Ectodermal cell (in vitro differentiated cells): ENCODE measurements around the gene POU2F2.

Experiments used
- H3K27ac ChIP-seq: 2 replicates; pipeline ENCODE4 v1.7.0; 2013; ENCODE audit warnings: mild to moderate bottlenecking, low read depth, low read length; ENCODE audit not compliant: insufficient read depth, poor library complexity, severe bottlenecking
- H3K27me3 ChIP-seq: 2 replicates; pipeline ENCODE4 v1.7.0; 2013; ENCODE audit warnings: mild to moderate bottlenecking, low read length; ENCODE audit not compliant: insufficient read depth, control insufficient read depth, poor library complexity, severe bottlenecking
- H3K36me3 ChIP-seq: one replicate; pipeline ENCODE4 v1.7.0; 2013; ENCODE audit warnings: low read length; ENCODE audit not compliant: control insufficient read depth, insufficient read depth
- H3K4me1 ChIP-seq: one replicate; pipeline ENCODE4 v1.7.0; 2013; ENCODE audit warnings: low read length; ENCODE audit not compliant: control insufficient read depth, insufficient read depth
- H3K4me3 ChIP-seq: 2 replicates; pipeline ENCODE4 v1.7.0; 2013; ENCODE audit warnings: low read depth, low read length, control low read depth; ENCODE audit not compliant: insufficient read depth
- H3K9me3 ChIP-seq: 2 replicates; pipeline ENCODE4 v1.7.0; 2013; ENCODE audit warnings: mild to moderate bottlenecking, low read length, moderate library complexity; ENCODE audit not compliant: control insufficient read depth
- WGBS, 2 experiments: methylation state at CpG; one replicate each; pipeline ENCODE4 v1.1.7; 2013; ENCODE audit warnings: missing lambda C conversion rate in 2 of 2; 5-methylcytosine and 5-hydroxymethylcytosine counted together

The POU2F2 gene

GRCh38 chr19:42091742-42092141, 40.5 kb downstream of the POU2F2 start:
- Histone ChIP-seq H3K4me1 (peaks cover 28% of the 10 kb centered on the region), H3K9me3 (no peaks in the 10 kb centered on the region), H3K36me3 (no peaks in the 10 kb centered on the region), H3K4me3 (no peak overlapping the region), H3K27ac (no peak overlapping the region), H3K27me3 (no peaks in the 10 kb centered on the region)
- WGBS, 2 experiments: 92 to 93% methylated on average over 10 of the region's 10 CpGs

- Histone ChIP-seq H3K4me3 (no peak overlapping the region), H3K27ac (no peak overlapping the region), H3K36me3 (no peaks in the 10 kb centered on the region), H3K4me1 (peaks cover 33% of the 10 kb centered on the region), H3K9me3 (no peaks in the 10 kb centered on the region), H3K27me3 (no peaks in the 10 kb centered on the region)
- WGBS, 2 experiments: 91 to 94% methylated on average over 13 of the region's 13 CpGs
Observed at GRCh38 chr19:42091300-42091699, 40.9 kb downstream of the POU2F2 start.

GRCh38 chr19:42090672-42091071, 41.6 kb downstream of the POU2F2 start:
- H3K9me3 ChIP-seq: no peaks in the 10 kb centered on the region
- 77 to 82% methylated on average over 9 of the region's 9 CpGs for WGBS, 2 experiments

GRCh38 chr19:42089772-42090171, 42.5 kb downstream of the POU2F2 start:
- 95% methylated on average over 13 of the region's 13 CpGs for WGBS, 2 experiments
- Histone ChIP-seq H3K27me3 (no peaks in the 10 kb centered on the region), H3K4me3 (no peak overlapping the region), H3K9me3 (no peaks in the 10 kb centered on the region), H3K36me3 (no peaks in the 10 kb centered on the region), H3K27ac (no peak overlapping the region), H3K4me1 (peaks cover 37% of the 10 kb centered on the region)

More at GRCh38 chr19:42090672-42091071, 41.6 kb downstream of the POU2F2 start:
- Histone ChIP-seq H3K4me3 (no peak overlapping the region), H3K4me1 (peaks cover 37% of the 10 kb centered on the region), H3K27me3 (no peaks in the 10 kb centered on the region), H3K27ac (no peak overlapping the region), H3K36me3 (no peaks in the 10 kb centered on the region)

- Histone ChIP-seq H3K9me3 (no peaks in the 10 kb centered on the region), H3K27ac (no peak overlapping the region), H3K4me1 (peaks cover 37% of the 10 kb centered on the region), H3K36me3 (no peaks in the 10 kb centered on the region), H3K27me3 (no peaks in the 10 kb centered on the region), H3K4me3 (no peak overlapping the region)
- 63 to 69% methylated on average over 9 to 10 of the region's 13 CpGs for WGBS, 2 experiments
Observed at GRCh38 chr19:42089191-42089750, 43.0 kb downstream of the POU2F2 start.

GRCh38 chr19:42088471-42089190, 43.6 kb downstream of the POU2F2 start:
- Histone ChIP-seq H3K27me3 (no peaks in the 10 kb centered on the region), H3K36me3 (peaks cover under 1% of the 10 kb centered on the region), H3K9me3 (no peaks in the 10 kb centered on the region), H3K4me3 (no peak overlapping the region), H3K4me1 (peaks cover 34% of the 10 kb centered on the region), H3K27ac (no peak overlapping the region)
- 89% methylated on average over 18 of the region's 18 CpGs for WGBS, 2 experiments

GRCh38 chr19:42086770-42087550, 45.3 kb downstream of the POU2F2 start:
- Histone ChIP-seq H3K27ac (no peak overlapping the region), H3K9me3 (no peaks in the 10 kb centered on the region), H3K4me1 (peaks cover 31% of the 10 kb centered on the region), H3K27me3 (no peaks in the 10 kb centered on the region), H3K36me3 (peaks cover 5% of the 10 kb centered on the region), H3K4me3 (no peak overlapping the region)
- WGBS, 2 experiments: 51 to 73% methylated on average over 5 to 11 of the region's 11 CpGs

- peaks cover 11% of the 10 kb centered on the region for H3K36me3 ChIP-seq
- no peaks in the 10 kb centered on the region for H3K9me3 ChIP-seq
- H3K27me3 ChIP-seq: no peaks in the 10 kb centered on the region
- WGBS, 2 experiments: 91 to 99% methylated on average over 7 to 9 of the region's 9 CpGs
- no peak overlapping the region for H3K4me3 ChIP-seq
- no peak overlapping the region for H3K27ac ChIP-seq
- peaks cover 30% of the 10 kb centered on the region for H3K4me1 ChIP-seq
Observed at GRCh38 chr19:42086188-42086736, 46.0 kb downstream of the POU2F2 start.

GRCh38 chr19:42083537-42083936, 48.7 kb downstream of the POU2F2 start:
- Histone ChIP-seq H3K27me3 (no peaks in the 10 kb centered on the region), H3K36me3 (peaks cover 39% of the 10 kb centered on the region)

More at GRCh38 chr19:42083537-42083936, 48.7 kb downstream of the POU2F2 start:
- WGBS, 2 experiments: 96 to 97% methylated on average over 5 of the region's 5 CpGs
- no peak overlapping the region for H3K27ac ChIP-seq
- H3K4me3 ChIP-seq: no peak overlapping the region
- H3K9me3 ChIP-seq: no peaks in the 10 kb centered on the region
- peaks cover 23% of the 10 kb centered on the region for H3K4me1 ChIP-seq
